Breast epithelium (tissue), 3 donors: ENCODE data around the gene CALHM1.

Source experiments
- CTCF ChIP-seq, 3 donors: fragments of 450-650 bp; IDR thresholded peaks; one replicate each; pipeline ENCODE4 v1.5.1; 2016 to 2017; ENCODE audit warnings: antibody characterized with exemption in 3 of 3, mild to moderate bottlenecking in 3 of 3, moderate library complexity in 3 of 3
- POLR2A ChIP-seq: fragments of 450-650 bp; IDR thresholded peaks from one replicate; pipeline ENCODE4 v1.6.1; 2016; ENCODE audit warnings: antibody characterized with exemption, mild to moderate bottlenecking, moderate library complexity
- POLR2AphosphoS5 ChIP-seq, 3 donors: sonication (generic); formaldehyde crosslinking; IDR thresholded peaks; one replicate each; pipeline ENCODE4 v1.6.1; 2017; ENCODE audit warnings: antibody characterized with exemption in 3 of 3

GRCh38 chr10:103440416-103440815 lies 18.3 kb downstream of the CALHM1 start:
- TF ChIP-seq CTCF (IDR thresholded peaks at IDR 0.05) (no peak), POLR2A (no peak), POLR2AphosphoS5 (IDR thresholded peaks at IDR 0.05) (no peak)
